Calu3 (cell line): ENCODE results near the gene USF2. TPM values are rescaled to one million over a fixed set of nuclear protein-coding genes. Genes with fewer than 3 reads are reported as not detected.
"Not testable (repeated sequence)": the region's sequence is repeated elsewhere in the genome, so short reads cannot be mapped to it uniquely, and the experiment has no call there.

Source experiments
- BruUV-seq: library from RNA; stranded (reverse); fragments of 400-500 nt; replicated peaks from 2 replicates; lab custom pipeline; 2021; lab: Mats Ljungman, UMichigan
- CTCF ChIA-PET: fragments of 300-600 bp; sonication (Branson Sonifier 250); formaldehyde crosslinking; loops from one replicate; lab custom pipeline; 2022; ENCODE audit warnings: antibody characterized with exemption; lab: Charles Lee
- DNase-seq: peaks from one replicate; pipeline ENCODE4 v3.0.0; 2022
- H3K27ac Mint-ChIP-seq: one replicate; pipeline ENCODE4 v1.8.0; 2022; ENCODE audit warnings: mixed read lengths; ENCODE audit not compliant: unreplicated experiment
- H3K27me3 Mint-ChIP-seq: one replicate; pipeline ENCODE4 v1.8.0; 2022; ENCODE audit warnings: mixed read lengths; ENCODE audit not compliant: unreplicated experiment
- H3K36me3 Mint-ChIP-seq: one replicate; pipeline ENCODE4 v1.8.0; 2022; ENCODE audit warnings: mild to moderate bottlenecking, moderate library complexity, mixed read lengths; ENCODE audit not compliant: insufficient read depth, unreplicated experiment
- H3K4me1 Mint-ChIP-seq: one replicate; pipeline ENCODE4 v1.8.0; 2022; ENCODE audit warnings: mild to moderate bottlenecking, low read depth, mixed read lengths; ENCODE audit not compliant: unreplicated experiment
- H3K4me3 Mint-ChIP-seq: one replicate; pipeline ENCODE4 v1.8.0; 2022; ENCODE audit warnings: mild to moderate bottlenecking, low read depth, moderate library complexity, mixed read lengths; ENCODE audit not compliant: unreplicated experiment
- H3K9me3 Mint-ChIP-seq: one replicate; pipeline ENCODE4 v1.8.0; 2022; ENCODE audit warnings: low read depth, mixed read lengths; ENCODE audit not compliant: unreplicated experiment
- CTCF ChIP-seq: fragments of 200-600 bp; IDR thresholded peaks from one replicate; pipeline ENCODE4 v1.8.0; 2022; ENCODE audit warnings: antibody characterized with exemption; ENCODE audit not compliant: unreplicated experiment
- intact Hi-C: fragments of 100-400 bp; cut with micrococcal nuclease; formaldehyde crosslinking; loops from one replicate; pipeline ENCODE4 v1.10.0; 2022; ENCODE audit not compliant: unreplicated experiment
- total RNA-seq: library from RNA; stranded (reverse); gene quantifications from 2 replicates; pipeline ENCODE4 v1.2.3, GENCODE V29; 2022

USF2 gene
- total RNA-seq, 1 experiment from 2014 or later: 127 TPM

GRCh38 chr19:35231956-35232645, 36.7 kb upstream of the USF2 start:
- Mint-ChIP-seq H3K4me1 (no peaks in the 10 kb centered on the region), H3K9me3 (no peaks in the 10 kb centered on the region), H3K27ac (no peak overlapping the region), H3K4me3 (no peak overlapping the region), H3K36me3 (no peaks in the 10 kb centered on the region), H3K27me3 (no peaks in the 10 kb centered on the region)
- no TSS peak for BruUV-seq
- no peak for TF ChIP-seq CTCF
- CTCF ChIA-PET: interaction anchor here (0.7 kb wide), 1 partner anchor 134 kb away, joined by 3 read pairs; no protein-coding TSS in a partner anchor
- intact Hi-C loops: no loop called here
- no peak for DNase-seq

DNA sequence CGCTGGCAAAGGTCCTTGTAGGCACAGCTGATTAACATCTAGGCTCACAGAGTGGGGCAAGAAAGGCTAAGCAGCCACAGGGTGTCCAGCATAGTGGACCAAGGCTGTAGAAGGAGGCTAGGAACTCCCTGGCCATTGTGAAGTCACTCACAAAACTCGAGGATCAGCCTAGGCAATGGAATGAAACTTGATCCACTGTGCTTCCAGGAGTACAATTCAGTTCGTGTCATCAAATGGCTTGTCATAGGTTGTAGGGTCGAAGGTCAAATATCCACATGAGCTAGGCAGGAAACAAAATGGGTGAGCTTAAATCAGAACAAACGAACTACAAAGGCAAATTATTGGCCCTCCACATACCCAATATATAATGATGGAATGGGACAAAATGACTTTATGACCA, 35.9 kb upstream of the USF2 start:
- no peaks in the 10 kb centered on the region for H3K27me3 Mint-ChIP-seq
- intact Hi-C loops: no loop called here
- no peak for DNase-seq
- no peaks in the 10 kb centered on the region for H3K9me3 Mint-ChIP-seq
- CTCF ChIA-PET: interaction anchor here (0.7 kb wide), 1 partner anchor 88 kb away, joined by 3 read pairs; no protein-coding TSS in a partner anchor
- H3K4me1 Mint-ChIP-seq: no peaks in the 10 kb centered on the region
- H3K36me3 Mint-ChIP-seq: no peaks in the 10 kb centered on the region
- H3K27ac Mint-ChIP-seq: no peak overlapping the region
- no TSS peak for BruUV-seq
- no peak for TF ChIP-seq CTCF
- H3K4me3 Mint-ChIP-seq: no peak overlapping the region

GRCh38 chr19:35236638-35237400, 31.9 kb upstream of the USF2 start:
- peaks cover 6% of the 10 kb centered on the region for H3K9me3 Mint-ChIP-seq
- no TSS peak for BruUV-seq
- CTCF ChIA-PET: interaction anchor here (0.6 to 0.8 kb wide), 3 partner anchors 11 to 82 kb away, joined by 3 to 7 read pairs (median 4); partner anchors contain the start of gene FXYD5
- H3K36me3 Mint-ChIP-seq: no peaks in the 10 kb centered on the region
- DNase-seq: no peak
- H3K27ac Mint-ChIP-seq: no peak overlapping the region
- H3K27me3 Mint-ChIP-seq: no peaks in the 10 kb centered on the region
- TF ChIP-seq CTCF: no peak
- H3K4me3 Mint-ChIP-seq: no peak overlapping the region
- intact Hi-C loops: no loop called here
- H3K4me1 Mint-ChIP-seq: no peaks in the 10 kb centered on the region

GRCh38 chr19:35239597-35239996, 29.2 kb upstream of the USF2 start:
- H3K9me3 Mint-ChIP-seq: peaks cover 14% of the 10 kb centered on the region
- intact Hi-C loops, H3K4me3 Mint-ChIP-seq, H3K27me3 Mint-ChIP-seq, H3K36me3 Mint-ChIP-seq, CTCF ChIA-PET, DNase-seq, H3K4me1 Mint-ChIP-seq, BruUV-seq, H3K27ac Mint-ChIP-seq: not testable (repeated sequence)
